GM10248 (cell line): ENCODE data around the gene RNF26.

Source experiments
- CTCF ChIA-PET: fragments of 300-600 bp; sonication (Branson Sonifier 250); formaldehyde crosslinking; extraction: SDS; loops from one replicate; lab custom pipeline; 2021; ENCODE audit warnings: antibody characterized with exemption; lab: Yijun Ruan, JAX
- POLR2A ChIA-PET: fragments of 350-650 bp; sonication (Branson Sonifier 250); formaldehyde crosslinking; extraction: SDS; loops from one replicate; lab custom pipeline; 2020; ENCODE audit warnings: antibody characterized with exemption; lab: Yijun Ruan, JAX
- DNase-seq: peaks from one replicate; pipeline ENCODE4 v3.0.0; 2012; ENCODE audit errors: extremely low spot score
- CTCF ChIP-seq: IDR thresholded peaks from 2 replicates; pipeline ENCODE4 v1.5.1; 2012; ENCODE audit warnings: mild to moderate bottlenecking, low read depth; ENCODE audit errors: extremely low read depth, missing control alignments, control extremely low read depth

RNF26 gene

GRCh38 chr11:119376197-119376847 lies 42.0 kb downstream of the RNF26 start:
- ChIA-PET POLR2A (no interaction called here), CTCF (interaction anchor here (1.0 to 11.9 kb wide), 9 partner anchors 10 to 98 kb away, joined by 3 to 159 read pairs (median 6); partner anchors contain the start of gene C1QTNF5)
- no peak for TF ChIP-seq CTCF
- DNase-seq = no peak

- ChIA-PET CTCF (interaction anchor here (1.0 to 11.9 kb wide), 3 partner anchors 16 to 53 kb away, joined by 4 to 159 read pairs (median 7); no protein-coding TSS in a partner anchor), POLR2A (no interaction called here)
- DNase-seq = no peak
- TF ChIP-seq CTCF = no peak
These were observed 43.0 kb downstream of the RNF26 start for GRCh38 chr11:119377112-119377901.

GRCh38 chr11:119377961-119378667 lies 43.8 kb downstream of the RNF26 start:
- ChIA-PET CTCF (interaction anchor here (1.0 to 11.9 kb wide), 5 partner anchors 13 to 96 kb away, joined by 3 to 159 read pairs (median 7); no protein-coding TSS in a partner anchor), POLR2A (no interaction called here)
- DNase-seq = no peak
- no peak for TF ChIP-seq CTCF

GRCh38 chr11:119378851-119379465 lies 44.6 kb downstream of the RNF26 start:
- DNase-seq = no peak
- CTCF ChIA-PET = interaction anchor here (1.0 to 5.9 kb wide), 4 partner anchors 14 to 95 kb away, joined by 3 to 64 read pairs (median 3); no protein-coding TSS in a partner anchor
- TF ChIP-seq CTCF = no peak
- POLR2A ChIA-PET = no interaction called here

- ChIA-PET POLR2A (no interaction called here), CTCF (interaction anchor here (1.0 to 5.9 kb wide), 12 partner anchors 10 to 59 kb away, joined by 3 to 64 read pairs (median 6); no protein-coding TSS in a partner anchor)
- DNase-seq = no peak
- no peak for TF ChIP-seq CTCF
These were observed 46.0 kb downstream of the RNF26 start for GRCh38 chr11:119380160-119380826.
